Hepatocyte (in vitro differentiated cells): ENCODE measurements around the gene TMIGD3. TPM values are rescaled to one million over a fixed set of nuclear protein-coding genes. Genes with fewer than 3 reads are reported as not detected.

Experiments used
- DNase-seq: peaks from one replicate; pipeline ENCODE4 v3.0.0-alpha.2; 2016; ENCODE audit warnings: low spot score
- H2AFZ ChIP-seq: fragments of 200-600 bp; sonication (generic); 2 replicates; pipeline ENCODE4 v1.6.0; 2016; ENCODE audit warnings: antibody characterized with exemption, mild to moderate bottlenecking
- H3K27ac ChIP-seq: fragments of 200-600 bp; sonication (generic); 2 replicates; pipeline ENCODE4 v1.5.1; 2016; ENCODE audit warnings: mild to moderate bottlenecking
- H3K27me3 ChIP-seq: fragments of 200-600 bp; sonication (generic); 2 replicates; pipeline ENCODE4 v1.6.1; 2016
- H3K36me3 ChIP-seq: fragments of 200-600 bp; sonication (generic); replicated peaks from 2 replicates; pipeline ENCODE4 v1.5.1; 2016; ENCODE audit warnings: low read depth; ENCODE audit not compliant: insufficient read depth
- H3K4me1 ChIP-seq: fragments of 200-600 bp; sonication (generic); 2 replicates; pipeline ENCODE4 v1.5.1; 2016; ENCODE audit warnings: mild to moderate bottlenecking, moderate library complexity; ENCODE audit not compliant: insufficient read depth
- H3K4me2 ChIP-seq: fragments of 200-600 bp; sonication (generic); 2 replicates; pipeline ENCODE4 v1.6.0; 2016
- H3K4me3 ChIP-seq: fragments of 200-600 bp; sonication (generic); 2 replicates; pipeline ENCODE4 v1.5.1; 2016; ENCODE audit warnings: mild to moderate bottlenecking
- H3K79me2 ChIP-seq: fragments of 200-600 bp; sonication (generic); 2 replicates; pipeline ENCODE4 v1.6.0; 2017; ENCODE audit warnings: mild to moderate bottlenecking
- H3K9me2 ChIP-seq: fragments of 200-600 bp; sonication (generic); replicated peaks from 2 replicates; pipeline ENCODE4 v1.6.0; 2017; ENCODE audit warnings: mild to moderate bottlenecking; ENCODE audit not compliant: insufficient read depth
- H3K9me3 ChIP-seq: fragments of 200-600 bp; sonication (generic); 2 replicates; pipeline ENCODE4 v1.5.1; 2016; ENCODE audit warnings: low read depth, mild to moderate bottlenecking
- H4K20me1 ChIP-seq: fragments of 200-600 bp; sonication (generic); 2 replicates; pipeline ENCODE4 v1.6.0; 2016; ENCODE audit warnings: mild to moderate bottlenecking; ENCODE audit not compliant: insufficient read depth, poor library complexity, severe bottlenecking
- EZH2 ChIP-seq: fragments of 200-600 bp; sonication (generic); IDR thresholded peaks from 2 replicates; pipeline ENCODE4 v1.6.1; 2016; ENCODE audit warnings: antibody characterized with exemption, mild to moderate bottlenecking, borderline replicate concordance
- EZH2phosphoT487 ChIP-seq: fragments of 200-600 bp; sonication (generic); IDR thresholded peaks from one replicate; pipeline ENCODE4 v1.6.1; 2018; ENCODE audit warnings: antibody characterized with exemption, mild to moderate bottlenecking, low read depth, moderate library complexity; ENCODE audit not compliant: unreplicated experiment, severe bottlenecking
- WGBS: methylation state at CpG from one replicate; pipeline ENCODE4 v1.1.6; 2016; ENCODE audit warnings: low lambda C conversion rate; ENCODE audit errors: missing lambda C conversion rate; 5-methylcytosine and 5-hydroxymethylcytosine counted together
- polyA plus RNA-seq: library from polyadenylated mRNA; unstranded; fragments of >200 nt; fragmentation: Nextera tagmentation; extraction: Ambion mirVana; gene quantifications from 2 replicates; pipeline ENCODE4 v1.2.1, GENCODE V29; 2016
- total RNA-seq: library from RNA; depleted of rRNA; stranded (reverse); fragments of >200 nt; gene quantifications from 2 replicates; pipeline ENCODE4 v1.2.3, GENCODE V29; 2014
- TF ChIP-seq, protein P1 (sequence below): fragments of 200-600 bp; sonication (generic); IDR thresholded peaks from 2 replicates; pipeline ENCODE4 v1.5.1; 2016; ENCODE audit warnings: antibody characterized with exemption, mild to moderate bottlenecking; ENCODE audit not compliant: poor library complexity

TMIGD3 gene
- total and polyA plus RNA-seq, 2 experiments from 2014 or later, result 5.2 to 6.5 TPM

DNA sequence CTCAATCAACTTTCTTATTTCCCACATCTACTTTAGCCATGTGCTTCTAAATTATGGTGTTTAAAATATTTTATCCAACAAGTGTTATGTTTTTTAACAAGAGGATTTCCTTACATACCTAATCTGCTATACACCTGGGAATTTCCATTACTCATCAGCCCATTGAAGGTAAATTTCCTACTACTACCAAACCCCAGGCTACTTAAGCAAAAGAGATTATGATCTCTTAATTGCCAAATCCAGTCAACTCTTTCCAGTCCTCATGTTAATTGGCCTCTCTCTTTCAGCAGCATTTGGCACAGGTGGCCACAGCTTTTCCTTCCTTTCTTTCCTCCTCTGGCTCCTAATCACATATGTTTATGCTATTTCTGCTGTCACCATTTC lies 34.7 kb downstream of the TMIGD3 start:
- Histone ChIP-seq H3K27me3 (no peaks in the 10 kb centered on the region), H3K9me3 (no peaks in the 10 kb centered on the region), H3K9me2 (no peaks in the 10 kb centered on the region), H4K20me1 (no peaks in the 10 kb centered on the region), H3K4me1 (peaks cover under 1% of the 10 kb centered on the region), H2AFZ (no peak overlapping the region), H3K79me2 (no peaks in the 10 kb centered on the region), H3K36me3 (no peaks in the 10 kb centered on the region), H3K4me3 (no peak overlapping the region), H3K4me2 (no peak overlapping the region), H3K27ac (no peak overlapping the region)
- TF ChIP-seq, protein P1, sequence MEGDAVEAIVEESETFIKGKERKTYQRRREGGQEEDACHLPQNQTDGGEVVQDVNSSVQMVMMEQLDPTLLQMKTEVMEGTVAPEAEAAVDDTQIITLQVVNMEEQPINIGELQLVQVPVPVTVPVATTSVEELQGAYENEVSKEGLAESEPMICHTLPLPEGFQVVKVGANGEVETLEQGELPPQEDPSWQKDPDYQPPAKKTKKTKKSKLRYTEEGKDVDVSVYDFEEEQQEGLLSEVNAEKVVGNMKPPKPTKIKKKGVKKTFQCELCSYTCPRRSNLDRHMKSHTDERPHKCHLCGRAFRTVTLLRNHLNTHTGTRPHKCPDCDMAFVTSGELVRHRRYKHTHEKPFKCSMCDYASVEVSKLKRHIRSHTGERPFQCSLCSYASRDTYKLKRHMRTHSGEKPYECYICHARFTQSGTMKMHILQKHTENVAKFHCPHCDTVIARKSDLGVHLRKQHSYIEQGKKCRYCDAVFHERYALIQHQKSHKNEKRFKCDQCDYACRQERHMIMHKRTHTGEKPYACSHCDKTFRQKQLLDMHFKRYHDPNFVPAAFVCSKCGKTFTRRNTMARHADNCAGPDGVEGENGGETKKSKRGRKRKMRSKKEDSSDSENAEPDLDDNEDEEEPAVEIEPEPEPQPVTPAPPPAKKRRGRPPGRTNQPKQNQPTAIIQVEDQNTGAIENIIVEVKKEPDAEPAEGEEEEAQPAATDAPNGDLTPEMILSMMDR, result no peak
- no peak for TF ChIP-seq EZH2
- no peak for TF ChIP-seq EZH2phosphoT487
- no peak for DNase-seq

DNA sequence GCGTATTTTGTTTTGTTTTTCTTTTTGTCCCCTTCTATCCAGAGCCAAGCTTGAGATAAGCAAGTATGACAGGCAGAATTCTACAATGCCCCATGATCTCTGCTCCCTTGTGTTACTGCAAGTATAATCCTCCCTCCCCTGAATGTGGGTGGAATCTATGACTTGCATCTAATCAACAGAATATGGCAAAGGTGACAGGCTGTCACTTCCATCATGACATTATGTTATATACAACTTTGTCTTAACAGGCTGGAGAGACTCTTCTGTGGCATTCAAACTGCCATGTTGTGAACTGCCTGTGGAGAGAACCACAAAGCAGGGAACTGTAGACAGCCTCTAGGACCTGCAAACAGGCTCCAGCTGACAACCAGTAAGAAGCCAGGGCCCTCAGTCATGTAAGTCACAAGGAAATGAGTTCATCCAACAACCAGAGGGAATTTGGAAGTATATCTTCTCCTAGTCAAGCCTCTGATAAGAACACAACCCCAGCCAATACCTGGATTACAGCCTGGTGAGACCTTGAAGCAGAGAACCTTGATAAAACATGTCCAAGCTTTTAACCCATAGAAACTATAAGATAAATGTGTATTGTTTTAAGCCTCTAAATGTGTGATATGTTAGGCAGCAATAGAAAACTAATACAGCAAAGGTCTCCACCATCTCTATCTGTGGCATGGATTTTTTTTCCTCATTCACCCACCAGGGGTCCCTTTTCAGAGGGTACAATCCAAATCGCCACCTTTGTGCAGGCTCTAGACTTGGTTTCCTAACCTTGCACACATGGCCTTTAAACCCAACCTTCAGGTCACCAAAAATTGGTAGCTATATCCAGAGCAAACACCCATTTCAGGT lies 35.3 kb downstream of the TMIGD3 start:
- H3K36me3 ChIP-seq, result no peaks in the 10 kb centered on the region
- WGBS, result 96% methylated on average over 2 of the region's 2 CpGs
- H3K27me3 ChIP-seq, result no peaks in the 10 kb centered on the region
- H3K4me3 ChIP-seq, result no peak overlapping the region
- no peaks in the 10 kb centered on the region for H4K20me1 ChIP-seq
- no peaks in the 10 kb centered on the region for H3K79me2 ChIP-seq
- DNase-seq, result no peak
- H3K9me2 ChIP-seq, result no peaks in the 10 kb centered on the region
- no peaks in the 10 kb centered on the region for H3K9me3 ChIP-seq
- peaks cover 6% of the 10 kb centered on the region for H3K4me1 ChIP-seq
- no peak overlapping the region for H2AFZ ChIP-seq
- TF ChIP-seq, protein P1, result no peak
- no peak for TF ChIP-seq EZH2
- TF ChIP-seq EZH2phosphoT487, result no peak
- H3K27ac ChIP-seq, result peak overlapping the region; percentile 11
- no peak overlapping the region for H3K4me2 ChIP-seq

DNA sequence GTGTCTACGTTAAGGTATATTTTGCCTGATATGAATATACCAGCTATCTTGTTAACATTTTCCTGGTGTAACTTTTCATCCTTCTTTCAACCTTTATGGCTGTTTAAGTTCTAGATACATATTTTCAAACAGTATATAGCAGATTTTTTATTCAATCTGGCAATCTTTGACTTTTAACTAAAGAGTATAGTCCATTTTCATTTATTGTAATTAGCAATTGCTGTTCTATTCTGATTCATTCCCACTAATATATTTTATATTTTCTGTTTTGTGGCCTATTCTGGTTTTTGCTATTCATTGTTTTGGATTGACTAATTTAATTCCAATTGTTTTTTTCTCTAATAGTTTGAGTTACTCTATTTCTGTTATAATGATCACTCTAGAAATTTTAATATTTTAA lies 37.0 kb downstream of the TMIGD3 start:
- Histone ChIP-seq H2AFZ (no peak overlapping the region), H3K4me3 (no peak overlapping the region), H3K36me3 (no peaks in the 10 kb centered on the region), H3K27me3 (no peaks in the 10 kb centered on the region), H3K4me2 (no peak overlapping the region), H3K9me2 (no peaks in the 10 kb centered on the region), H3K27ac (no peak overlapping the region), H3K4me1 (peaks cover 6% of the 10 kb centered on the region), H3K9me3 (no peaks in the 10 kb centered on the region), H3K79me2 (no peaks in the 10 kb centered on the region), H4K20me1 (no peaks in the 10 kb centered on the region)
- TF ChIP-seq EZH2phosphoT487 (no peak), EZH2 (no peak)
- TF ChIP-seq, protein P1, result no peak
- WGBS, result 0% methylated on average over 1 of the region's 1 CpG
- DNase-seq, result no peak
